Measurements from ENCODE around the gene DDX1. TPM values are rescaled to one million over a fixed set of nuclear protein-coding genes. Genes with fewer than 3 reads are reported as not detected.

DDX1 gene
- total RNA-seq, 1 experiment from 2014 or later: 70.7 TPM

DNA sequence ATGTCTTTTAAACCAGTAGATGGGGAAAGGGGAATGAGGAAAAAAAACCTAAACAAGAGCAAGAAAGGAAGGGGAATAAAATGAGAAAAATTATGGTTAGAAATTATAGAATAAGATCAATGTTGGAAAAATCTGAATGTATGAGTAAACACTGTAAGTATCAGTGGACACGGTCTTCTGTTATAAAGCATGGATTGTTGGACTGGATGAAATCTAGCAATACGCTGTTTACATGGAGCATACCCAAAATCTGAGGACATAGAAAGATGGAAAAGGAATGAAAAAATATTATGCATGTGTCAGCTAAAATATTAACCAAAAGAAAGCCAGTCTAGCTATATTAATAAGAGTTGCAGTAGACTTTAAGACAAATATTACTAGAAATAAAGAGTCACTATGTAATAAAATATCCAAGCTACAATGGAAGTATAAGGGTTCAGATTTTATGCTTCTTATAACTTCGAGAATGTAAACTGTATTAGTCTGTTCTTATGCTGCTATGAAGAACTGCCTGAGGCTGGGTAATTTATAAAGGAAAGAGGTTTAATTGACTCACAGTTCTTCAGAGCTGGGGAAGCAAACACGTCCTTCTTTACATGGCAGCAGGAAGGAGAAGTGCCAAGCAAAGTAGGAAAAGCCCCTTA, 32.4 kb downstream of the DDX1 start:
- Histone ChIP-seq H3K27me3 (ENCODE audit: insufficient read depth, low read depth) (no peaks in the 10 kb centered on the region), H3K9me2 (ENCODE audit: insufficient read depth) (no peaks in the 10 kb centered on the region), H3K27ac (no peak overlapping the region), H3K4me2 (no peak overlapping the region), H3F3A (ENCODE audit: insufficient read depth, low read depth) (no peaks in the 10 kb centered on the region), H4K20me1 (ENCODE audit: insufficient read depth) (peaks cover 10% of the 10 kb centered on the region; the same call in 1 of the 2 replicates), H3K4me3 (no peak overlapping the region), H2AFZ (no peak overlapping the region), H3K79me2 (ENCODE audit: low read depth) (no peaks in the 10 kb centered on the region), H3K4me1 (replicated peaks; ENCODE audit: insufficient read depth) (no peaks in the 10 kb centered on the region), H3K36me3 (ENCODE audit: low read depth) (peaks cover 53% of the 10 kb centered on the region), H3K9me3 (ENCODE audit: insufficient read depth, low read depth) (no peaks in the 10 kb centered on the region)
- BruUV-seq (replicated peaks): no TSS peak
- no peak for TF ChIP-seq EZH2 (IDR thresholded peaks at IDR 0.05; ENCODE audit: low read depth)
- TF ChIP-seq, protein P1, sequence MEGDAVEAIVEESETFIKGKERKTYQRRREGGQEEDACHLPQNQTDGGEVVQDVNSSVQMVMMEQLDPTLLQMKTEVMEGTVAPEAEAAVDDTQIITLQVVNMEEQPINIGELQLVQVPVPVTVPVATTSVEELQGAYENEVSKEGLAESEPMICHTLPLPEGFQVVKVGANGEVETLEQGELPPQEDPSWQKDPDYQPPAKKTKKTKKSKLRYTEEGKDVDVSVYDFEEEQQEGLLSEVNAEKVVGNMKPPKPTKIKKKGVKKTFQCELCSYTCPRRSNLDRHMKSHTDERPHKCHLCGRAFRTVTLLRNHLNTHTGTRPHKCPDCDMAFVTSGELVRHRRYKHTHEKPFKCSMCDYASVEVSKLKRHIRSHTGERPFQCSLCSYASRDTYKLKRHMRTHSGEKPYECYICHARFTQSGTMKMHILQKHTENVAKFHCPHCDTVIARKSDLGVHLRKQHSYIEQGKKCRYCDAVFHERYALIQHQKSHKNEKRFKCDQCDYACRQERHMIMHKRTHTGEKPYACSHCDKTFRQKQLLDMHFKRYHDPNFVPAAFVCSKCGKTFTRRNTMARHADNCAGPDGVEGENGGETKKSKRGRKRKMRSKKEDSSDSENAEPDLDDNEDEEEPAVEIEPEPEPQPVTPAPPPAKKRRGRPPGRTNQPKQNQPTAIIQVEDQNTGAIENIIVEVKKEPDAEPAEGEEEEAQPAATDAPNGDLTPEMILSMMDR (conservative IDR thresholded peaks at IDR 0.05): no peak
- POLR2A ChIA-PET (ENCODE audit: unreplicated experiment): no interaction called here
- CTCF ChIA-PET: no interaction called here
- no peak for DNase-seq
- intact Hi-C loops (cut with micrococcal nuclease; ENCODE audit: unreplicated experiment): no loop called here

DNA sequence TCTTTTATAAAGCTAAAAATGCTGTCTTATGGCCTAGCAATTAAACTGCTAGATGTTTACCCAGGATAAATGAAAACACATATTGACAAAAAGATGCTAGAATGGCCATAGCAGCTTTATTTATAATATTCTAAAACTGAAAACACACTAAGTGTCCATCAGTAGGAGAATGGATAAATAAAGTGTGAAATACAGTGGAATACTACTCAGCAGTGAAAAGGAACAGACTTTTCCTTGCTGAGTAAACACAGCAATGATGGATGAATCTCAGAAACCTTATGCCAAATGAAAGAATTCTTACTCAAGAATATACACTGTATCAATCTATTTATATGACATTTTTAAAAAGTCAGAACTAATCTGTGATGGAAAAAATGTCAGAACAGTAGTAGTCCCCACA, 33.2 kb downstream of the DDX1 start:
- H3K27ac ChIP-seq: no peak overlapping the region
- no peaks in the 10 kb centered on the region for H3F3A ChIP-seq (ENCODE audit: insufficient read depth, low read depth)
- BruUV-seq (replicated peaks): no TSS peak
- POLR2A ChIA-PET (ENCODE audit: unreplicated experiment): no interaction called here
- intact Hi-C loops (cut with micrococcal nuclease; ENCODE audit: unreplicated experiment): no loop called here
- TF ChIP-seq EZH2 (IDR thresholded peaks at IDR 0.05; ENCODE audit: low read depth): no peak
- no peaks in the 10 kb centered on the region for H3K27me3 ChIP-seq (ENCODE audit: insufficient read depth, low read depth)
- H3K4me1 ChIP-seq (replicated peaks; ENCODE audit: insufficient read depth): no peaks in the 10 kb centered on the region
- H3K4me2 ChIP-seq: no peak overlapping the region
- DNase-seq: no peak
- H3K79me2 ChIP-seq (ENCODE audit: low read depth): no peaks in the 10 kb centered on the region
- peaks cover 10% of the 10 kb centered on the region; the same call in 1 of the 2 replicates for H4K20me1 ChIP-seq (ENCODE audit: insufficient read depth)
- H3K36me3 ChIP-seq (ENCODE audit: low read depth): peaks cover 52% of the 10 kb centered on the region
- H2AFZ ChIP-seq: no peak overlapping the region
- H3K4me3 ChIP-seq: no peak overlapping the region
- H3K9me3 ChIP-seq (ENCODE audit: insufficient read depth, low read depth): no peaks in the 10 kb centered on the region
- CTCF ChIA-PET: no interaction called here
- no peaks in the 10 kb centered on the region for H3K9me2 ChIP-seq (ENCODE audit: insufficient read depth)

DNA sequence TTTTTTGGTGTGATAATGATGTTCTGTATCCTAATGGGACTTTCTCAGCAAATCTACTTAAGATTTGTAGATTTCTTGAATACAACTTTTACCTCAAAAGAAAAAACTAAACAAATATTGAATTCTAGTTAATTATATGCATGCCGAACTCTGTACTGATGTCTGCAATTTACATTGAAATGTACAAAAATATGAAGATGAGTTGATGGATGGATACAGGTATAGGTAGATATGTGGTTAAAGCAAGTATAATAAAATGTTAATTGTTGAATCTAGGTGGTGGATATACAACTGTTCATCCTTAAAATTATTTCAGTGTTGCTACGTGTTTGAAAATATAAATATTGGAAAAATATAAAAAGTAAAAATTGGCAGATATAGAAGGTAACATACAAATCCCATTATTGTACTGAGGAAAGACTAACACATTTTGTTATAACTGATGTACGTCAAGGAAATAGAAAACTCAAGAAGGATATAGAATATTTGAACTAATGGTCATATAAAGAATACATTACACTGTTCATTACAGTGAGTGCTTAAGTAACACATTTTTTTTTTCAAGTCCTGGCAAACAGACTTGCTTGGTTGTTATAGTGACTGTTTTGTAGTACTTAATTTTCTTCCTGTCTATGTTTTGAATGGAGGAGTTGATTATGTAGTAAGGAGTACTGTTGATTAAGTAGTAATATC, 33.8 kb downstream of the DDX1 start:
- no peak overlapping the region for H3K27ac ChIP-seq
- no TSS peak for BruUV-seq (replicated peaks)
- H3K27me3 ChIP-seq (ENCODE audit: insufficient read depth, low read depth): no peaks in the 10 kb centered on the region
- H3K9me2 ChIP-seq (ENCODE audit: insufficient read depth): no peaks in the 10 kb centered on the region
- no peaks in the 10 kb centered on the region for H3K79me2 ChIP-seq (ENCODE audit: low read depth)
- H3K4me2 ChIP-seq: no peak overlapping the region
- H3F3A ChIP-seq (ENCODE audit: insufficient read depth, low read depth): no peaks in the 10 kb centered on the region
- ChIA-PET POLR2A (ENCODE audit: unreplicated experiment) (no interaction called here), CTCF (no interaction called here)
- intact Hi-C loops (cut with micrococcal nuclease; ENCODE audit: unreplicated experiment): no loop called here
- peaks cover 56% of the 10 kb centered on the region for H3K36me3 ChIP-seq (ENCODE audit: low read depth)
- no peak overlapping the region for H3K4me3 ChIP-seq
- TF ChIP-seq EZH2 (IDR thresholded peaks at IDR 0.05; ENCODE audit: low read depth): no peak
- TF ChIP-seq, protein P1 (conservative IDR thresholded peaks at IDR 0.05): no peak
- no peaks in the 10 kb centered on the region for H3K4me1 ChIP-seq (replicated peaks; ENCODE audit: insufficient read depth)
- no peaks in the 10 kb centered on the region for H3K9me3 ChIP-seq (ENCODE audit: insufficient read depth, low read depth)
- H2AFZ ChIP-seq: no peak overlapping the region
- no peak for DNase-seq
- peaks cover 10% of the 10 kb centered on the region; the same call in 1 of the 2 replicates for H4K20me1 ChIP-seq (ENCODE audit: insufficient read depth)
